CD4-positive, alpha-beta T cell (primary cell): ENCODE measurements around the gene RPTOR. TPM values are rescaled to one million over a fixed set of nuclear protein-coding genes. Genes with fewer than 3 reads are reported as not detected.

ENCODE experiments used
- ATAC-seq: fragments of 200-7000 bp; cut with Tn5 transposase; one replicate; pipeline ENCODE4 v1.10.0; 2022; ENCODE audit warnings: mild to moderate bottlenecking; ENCODE audit not compliant: poor library complexity
- CTCF ChIA-PET: fragments of 350-600 bp; sonication (Branson Sonifier 250); formaldehyde crosslinking; loops from one replicate; lab custom pipeline; 2021; ENCODE audit warnings: antibody characterized with exemption, inconsistent platforms; lab: Charles Lee
- POLR2A ChIA-PET: fragments of 350-600 bp; sonication (Branson Sonifier 250); formaldehyde crosslinking; loops from one replicate; lab custom pipeline; 2021; ENCODE audit warnings: antibody characterized with exemption, inconsistent platforms; lab: Charles Lee
- DNase-seq, 14 experiments: peaks; one replicate each; pipeline ENCODE4 v3.0.0-alpha.2; 2013 to 2020; ENCODE audit warnings: mixed read lengths in 2 of 14
- H3K27ac ChIP-seq, 2 donors: one replicate each; pipeline versions ENCODE4 v1.5.1 to v1.7.0; 2013; ENCODE audit warnings: low read length in 2 of 2, low read depth in 1 of 2, mild to moderate bottlenecking in 1 of 2
- H3K27me3 ChIP-seq, 2 experiments: 1 replicate in 1 of 2; 2 replicates in 1 of 2; pipeline versions ENCODE4 v1.6.1 to v1.7.0; 2013; ENCODE audit warnings: low read length in 2 of 2, control low read depth in 1 of 2, mild to moderate bottlenecking in 1 of 2, moderate library complexity in 1 of 2; ENCODE audit not compliant: insufficient read depth in 2 of 2, control insufficient read depth in 1 of 2
- H3K36me3 ChIP-seq: one replicate; pipeline ENCODE4 v1.6.1; 2013; ENCODE audit warnings: low read length, control low read depth; ENCODE audit not compliant: insufficient read depth
- H3K4me1 ChIP-seq: one replicate; pipeline ENCODE4 v1.6.1; 2013; ENCODE audit warnings: low read length, control low read depth; ENCODE audit not compliant: insufficient read depth
- H3K4me3 ChIP-seq: one replicate; pipeline ENCODE4 v1.5.1; 2013; ENCODE audit warnings: mild to moderate bottlenecking, low read length, moderate library complexity
- H3K9me3 ChIP-seq, 2 experiments: 1 replicate in 1 of 2; 2 replicates in 1 of 2; pipeline versions ENCODE4 v1.6.1 to v1.7.0; 2013; ENCODE audit warnings: low read length in 2 of 2, mild to moderate bottlenecking in 2 of 2, control low read depth in 1 of 2, moderate library complexity in 1 of 2; ENCODE audit not compliant: control insufficient read depth in 1 of 2, insufficient read depth in 1 of 2
- H3K27ac Mint-ChIP-seq: one replicate; pipeline ENCODE4 v1.8.0; 2020; ENCODE audit warnings: mixed read lengths
- H3K27me3 Mint-ChIP-seq: one replicate; pipeline ENCODE4 v1.8.0; 2021; ENCODE audit warnings: mixed read lengths
- H3K36me3 Mint-ChIP-seq: one replicate; pipeline ENCODE4 v1.8.0; 2021; ENCODE audit warnings: low read depth, mixed read lengths
- H3K4me1 Mint-ChIP-seq: one replicate; pipeline ENCODE4 v1.8.0; 2021; ENCODE audit warnings: low read depth, mixed read lengths
- H3K4me3 Mint-ChIP-seq: one replicate; pipeline ENCODE4 v1.8.0; 2020; ENCODE audit warnings: mild to moderate bottlenecking, mixed read lengths
- H3K9me3 Mint-ChIP-seq: one replicate; pipeline ENCODE4 v1.8.0; 2020; ENCODE audit warnings: mixed read lengths
- CTCF ChIP-seq: fragments of 200-600 bp; IDR thresholded peaks from one replicate; pipeline ENCODE4 v1.8.0; 2022; ENCODE audit warnings: antibody characterized with exemption, mild to moderate bottlenecking
- intact Hi-C, 2 experiments: fragments of 100-400 bp; cut with DNase I in 1 of 2; cut with micrococcal nuclease in 1 of 2; formaldehyde crosslinking; loops; one replicate each; pipeline versions ENCODE4 v1.15.1 to v1.9.0; 2023 to 2025; cut with DNase I, micrococcal nuclease
- total RNA-seq, 174 experiments: library from RNA in 2 of 174; stranded (reverse) in 2 of 174; gene quantifications; one replicate each; pipeline ENCODE4 v1.2.3 and lab custom pipeline; 2021 to 2026

The RPTOR gene
- total RNA-seq, 2 experiments from 2014 or later = 45.0 to 47.1 TPM

- peaks cover 52% of the 10 kb centered on the region for H3K36me3 Mint-ChIP-seq
- ChIA-PET POLR2A (no interaction called here), CTCF (no interaction called here)
- Histone ChIP-seq H3K27ac (no peak overlapping the region), H3K9me3 (peaks cover 0 to 4% of the 10 kb centered on the region in 2 experiments), H3K27me3 (no peaks in the 10 kb centered on the region), H3K4me3 (no peak overlapping the region), H3K36me3 (peaks cover 10% of the 10 kb centered on the region), H3K4me1 (peaks cover 30% of the 10 kb centered on the region)
- no peak overlapping the region for H3K4me3 Mint-ChIP-seq
- no peaks in the 10 kb centered on the region for H3K27me3 Mint-ChIP-seq
- DNase-seq (no peak), ATAC-seq (no peak)
- peaks cover 53% of the 10 kb centered on the region for H3K4me1 Mint-ChIP-seq
- H3K9me3 Mint-ChIP-seq = no peaks in the 10 kb centered on the region
- H3K27ac Mint-ChIP-seq = no peak overlapping the region
- intact Hi-C loops = no loop called here
- no peak for TF ChIP-seq CTCF
Measured at GRCh38 chr17:80862978-80863377, 318.3 kb downstream of the RPTOR start.

GRCh38 chr17:80863626-80864025 is 319.0 kb downstream of the RPTOR start:
- H3K9me3 ChIP-seq = peaks cover 0 to 4% of the 10 kb centered on the region in 2 experiments
- H3K36me3 ChIP-seq = peaks cover 10% of the 10 kb centered on the region
- H3K4me3 Mint-ChIP-seq = no peak overlapping the region
- no peaks in the 10 kb centered on the region for H3K9me3 Mint-ChIP-seq
- H3K27ac Mint-ChIP-seq = no peak overlapping the region
- H3K27ac ChIP-seq = no peak overlapping the region
- intact Hi-C loops = no loop called here
- no peak for TF ChIP-seq CTCF
- peaks cover 46% of the 10 kb centered on the region for H3K36me3 Mint-ChIP-seq
- H3K27me3 ChIP-seq = no peaks in the 10 kb centered on the region
- ATAC-seq = no peak
- ChIA-PET CTCF (no interaction called here), POLR2A (no interaction called here)
- H3K4me1 Mint-ChIP-seq = peaks cover 57% of the 10 kb centered on the region
- H3K27me3 Mint-ChIP-seq = no peaks in the 10 kb centered on the region
- DNase-seq = no peak
- H3K4me1 ChIP-seq = peaks cover 30% of the 10 kb centered on the region
- H3K4me3 ChIP-seq = no peak overlapping the region

- Mint-ChIP-seq H3K9me3 (no peaks in the 10 kb centered on the region), H3K4me1 (peaks cover 58% of the 10 kb centered on the region), H3K36me3 (peaks cover 41% of the 10 kb centered on the region), H3K4me3 (no peak overlapping the region), H3K27me3 (no peaks in the 10 kb centered on the region), H3K27ac (peak overlapping the region; percentile 17)
- Histone ChIP-seq H3K36me3 (peaks cover 10% of the 10 kb centered on the region), H3K4me1 (peaks cover 28% of the 10 kb centered on the region), H3K9me3 (peaks cover 0 to 4% of the 10 kb centered on the region in 2 experiments), H3K27me3 (no peaks in the 10 kb centered on the region), H3K27ac (no peak overlapping the region), H3K4me3 (no peak overlapping the region)
- DNase-seq (no peak), ATAC-seq (no peak)
- CTCF ChIA-PET = interaction anchor here (0.5 to 1.8 kb wide), 2 partner anchors 34 to 248 kb away, joined by 3 to 13 read pairs; no protein-coding TSS in a partner anchor
- intact Hi-C loops = loop anchor here in 1 of 2 experiments (5.0 kb wide), 1 partner anchor 108 kb away; no protein-coding TSS in a partner anchor
- TF ChIP-seq CTCF = no peak
- POLR2A ChIA-PET = no interaction called here
Measured at GRCh38 chr17:80864751-80865150, 320.1 kb downstream of the RPTOR start.
